ENCODE results near the gene SH3GL1. TPM values are rescaled to one million over a fixed set of nuclear protein-coding genes. Genes with fewer than 3 reads are reported as not detected.

SH3GL1 gene
- total RNA-seq, 1 donor from 2014 or later, result 61.4 TPM

DNA sequence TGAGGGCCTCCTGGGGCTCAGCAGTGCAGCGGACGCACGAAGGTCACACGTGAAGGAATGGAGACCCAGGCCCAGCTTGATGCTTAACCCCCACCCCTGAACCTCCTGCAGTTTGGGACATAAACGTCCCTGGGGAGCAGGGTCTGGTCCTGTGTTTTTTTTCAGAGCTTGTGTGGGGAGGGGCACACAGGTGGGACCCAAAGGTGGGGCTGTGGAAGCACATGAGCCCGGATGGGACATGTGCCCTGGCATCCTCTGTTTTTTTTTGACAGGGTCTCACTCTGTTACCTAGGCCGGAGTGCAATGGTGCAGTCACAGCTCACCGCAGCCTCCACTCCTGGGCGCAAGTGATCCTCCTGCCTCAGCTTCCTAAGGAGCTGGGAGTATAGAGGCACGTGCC lies 36.8 kb upstream of the SH3GL1 start:
- TF ChIP-seq, protein P1, sequence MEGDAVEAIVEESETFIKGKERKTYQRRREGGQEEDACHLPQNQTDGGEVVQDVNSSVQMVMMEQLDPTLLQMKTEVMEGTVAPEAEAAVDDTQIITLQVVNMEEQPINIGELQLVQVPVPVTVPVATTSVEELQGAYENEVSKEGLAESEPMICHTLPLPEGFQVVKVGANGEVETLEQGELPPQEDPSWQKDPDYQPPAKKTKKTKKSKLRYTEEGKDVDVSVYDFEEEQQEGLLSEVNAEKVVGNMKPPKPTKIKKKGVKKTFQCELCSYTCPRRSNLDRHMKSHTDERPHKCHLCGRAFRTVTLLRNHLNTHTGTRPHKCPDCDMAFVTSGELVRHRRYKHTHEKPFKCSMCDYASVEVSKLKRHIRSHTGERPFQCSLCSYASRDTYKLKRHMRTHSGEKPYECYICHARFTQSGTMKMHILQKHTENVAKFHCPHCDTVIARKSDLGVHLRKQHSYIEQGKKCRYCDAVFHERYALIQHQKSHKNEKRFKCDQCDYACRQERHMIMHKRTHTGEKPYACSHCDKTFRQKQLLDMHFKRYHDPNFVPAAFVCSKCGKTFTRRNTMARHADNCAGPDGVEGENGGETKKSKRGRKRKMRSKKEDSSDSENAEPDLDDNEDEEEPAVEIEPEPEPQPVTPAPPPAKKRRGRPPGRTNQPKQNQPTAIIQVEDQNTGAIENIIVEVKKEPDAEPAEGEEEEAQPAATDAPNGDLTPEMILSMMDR (IDR thresholded peaks at IDR 0.05), result no peak
- no peak for DNase-seq (ENCODE audit: low spot score in 2 of 2)
- H3K9me3 ChIP-seq, result no peaks in the 10 kb centered on the region
- H3K36me3 ChIP-seq, result peaks cover 2 to 7% of the 10 kb centered on the region in 2 donors
- no peaks in the 10 kb centered on the region for H3K27me3 ChIP-seq
- no peaks in the 10 kb centered on the region for H3K4me1 ChIP-seq
- H3K4me3 ChIP-seq, result no peak overlapping the region
- H3K27ac ChIP-seq, result no peak overlapping the region
- intact Hi-C loops (cut with DNase I), result no loop called here

DNA sequence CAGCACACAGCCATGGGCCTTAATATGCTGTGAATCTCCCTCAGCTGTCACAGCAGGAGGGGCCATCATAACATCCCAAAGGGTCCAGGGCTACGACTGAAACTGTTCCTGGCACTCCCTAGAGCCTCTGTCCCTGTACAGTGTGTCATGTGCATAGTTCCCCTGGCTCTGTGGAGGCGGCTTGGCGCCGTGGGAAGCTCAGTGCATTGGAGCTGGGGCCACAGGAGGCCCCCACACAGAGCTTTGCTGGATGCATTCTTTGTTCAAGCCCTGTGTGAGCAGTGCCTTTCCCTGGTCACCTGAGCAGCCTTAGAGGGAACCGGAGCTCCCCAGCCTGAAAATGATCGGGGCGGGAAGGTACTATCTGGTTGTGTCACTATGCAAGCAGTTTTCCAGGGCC lies 35.9 kb upstream of the SH3GL1 start:
- TF ChIP-seq, protein P1 (IDR thresholded peaks at IDR 0.05), result no peak

DNA sequence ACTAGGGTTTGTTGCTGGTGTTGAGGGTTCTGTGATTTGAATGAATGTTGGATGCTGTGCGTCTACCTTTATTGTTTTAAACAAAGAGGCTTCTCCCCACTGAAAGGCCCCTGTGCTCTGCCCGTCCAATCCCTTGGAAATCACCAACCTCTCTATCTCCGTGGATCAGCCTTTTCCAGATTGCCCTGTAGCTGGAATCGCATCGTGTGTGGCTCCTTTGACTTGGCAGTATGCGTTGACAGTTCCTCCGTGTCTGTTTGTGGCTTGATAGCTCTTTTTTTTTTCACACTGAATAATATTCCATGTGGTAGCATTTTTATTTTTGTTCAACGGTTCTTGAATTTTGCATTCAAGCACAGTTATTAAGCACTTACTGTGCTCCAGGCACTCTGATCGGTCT lies 34.0 kb upstream of the SH3GL1 start:
- Histone ChIP-seq H3K9me3 (no peaks in the 10 kb centered on the region), H3K27me3 (no peaks in the 10 kb centered on the region), H3K4me3 (no peak overlapping the region), H3K27ac (no peak overlapping the region), H3K36me3 (peaks cover 7 to 12% of the 10 kb centered on the region in 2 donors), H3K4me1 (no peaks in the 10 kb centered on the region)
- intact Hi-C loops (cut with DNase I), result no loop called here
- TF ChIP-seq, protein P1 (IDR thresholded peaks at IDR 0.05), result no peak
- DNase-seq (ENCODE audit: low spot score in 2 of 2), result no peak

More for the DNA sequence above, 35.9 kb upstream of the SH3GL1 start:
- Histone ChIP-seq H3K27me3 (no peaks in the 10 kb centered on the region), H3K36me3 (peaks cover 7 to 11% of the 10 kb centered on the region in 2 donors), H3K27ac (no peak overlapping the region), H3K4me1 (no peaks in the 10 kb centered on the region), H3K4me3 (no peak overlapping the region), H3K9me3 (no peaks in the 10 kb centered on the region)
- intact Hi-C loops (cut with DNase I), result no loop called here
- DNase-seq (ENCODE audit: low spot score in 2 of 2), result no peak

DNA sequence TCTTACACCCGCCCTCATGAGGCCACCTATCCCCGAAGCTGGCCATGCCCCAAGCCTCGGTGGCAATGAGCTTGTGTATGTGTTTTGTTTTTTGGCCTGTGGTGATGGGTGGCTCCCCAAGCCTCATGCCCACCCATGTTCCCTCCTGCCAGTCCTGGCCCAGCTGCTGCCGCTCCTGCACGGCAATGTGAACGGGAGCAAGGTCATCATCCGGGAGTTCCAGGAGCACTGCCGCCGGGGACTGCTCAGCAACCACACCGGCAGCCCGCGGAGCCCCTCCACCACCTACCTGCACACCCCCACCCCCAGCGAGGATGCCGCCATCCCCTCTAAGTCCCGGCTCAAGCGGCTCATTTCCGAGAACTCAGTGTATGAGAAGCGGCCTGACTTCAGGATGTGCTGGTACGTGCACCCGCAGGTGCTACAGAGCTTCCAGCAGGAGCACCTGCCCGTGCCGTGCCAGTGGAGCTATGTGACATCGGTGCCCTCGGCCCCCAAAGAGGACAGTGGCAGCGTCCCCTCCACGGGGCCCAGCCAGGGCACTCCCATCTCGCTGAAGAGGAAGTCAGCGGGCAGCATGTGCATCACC lies 32.7 kb upstream of the SH3GL1 start:
- H3K4me1 ChIP-seq, result no peaks in the 10 kb centered on the region
- H3K4me3 ChIP-seq, result no peak overlapping the region
- H3K36me3 ChIP-seq, result peaks cover 7 to 12% of the 10 kb centered on the region in 2 donors
- no peak for DNase-seq (ENCODE audit: low spot score in 2 of 2)
- no peaks in the 10 kb centered on the region for H3K9me3 ChIP-seq
- TF ChIP-seq, protein P1 (IDR thresholded peaks at IDR 0.05), result no peak
- no peaks in the 10 kb centered on the region for H3K27me3 ChIP-seq
- no peak overlapping the region for H3K27ac ChIP-seq
- intact Hi-C loops (cut with DNase I), result no loop called here

DNA sequence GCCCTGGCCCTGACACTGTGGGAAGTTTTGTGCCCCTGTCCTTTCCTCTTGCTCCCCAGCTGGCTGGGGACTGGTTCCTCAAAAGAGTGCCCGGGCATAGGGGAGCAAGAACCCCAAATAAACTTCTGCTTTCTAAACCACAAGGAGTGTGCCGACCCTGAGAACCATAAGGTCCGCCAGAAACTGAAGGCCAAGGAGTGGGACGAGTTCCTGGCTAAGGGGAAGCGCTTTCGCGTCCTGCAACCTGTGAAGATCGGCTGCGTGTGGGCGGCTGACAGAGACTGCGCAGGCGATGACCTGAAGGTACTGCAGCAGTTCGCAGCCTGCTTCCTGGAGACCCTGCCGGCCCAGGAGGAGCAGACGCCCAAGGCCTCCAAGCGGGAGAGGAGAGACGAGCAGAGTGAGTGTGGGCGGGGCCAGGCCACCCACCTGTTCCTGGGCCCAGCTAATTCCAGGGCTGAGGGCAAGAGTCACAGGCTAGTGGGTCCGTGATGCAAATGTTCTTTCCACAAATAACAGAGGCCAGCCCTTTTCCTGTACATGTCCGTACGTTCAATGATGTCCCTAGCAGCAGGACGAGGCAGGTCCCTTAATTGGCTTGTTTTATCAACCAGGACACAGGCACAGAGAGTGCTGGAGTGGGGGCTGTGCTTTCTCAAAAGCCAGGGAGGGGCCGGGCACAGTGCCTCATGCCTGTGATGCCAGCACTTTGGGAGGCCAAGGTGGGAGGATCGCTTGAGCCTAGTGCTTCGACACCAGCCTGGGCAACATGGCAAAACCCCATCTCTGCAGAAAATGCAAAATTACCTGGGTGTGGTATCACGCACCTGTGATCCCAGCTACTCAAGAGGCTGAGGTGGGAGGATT lies 31.7 kb upstream of the SH3GL1 start:
- Histone ChIP-seq H3K4me3 (no peak overlapping the region), H3K27ac (no peak overlapping the region), H3K36me3 (peaks cover 7 to 12% of the 10 kb centered on the region in 2 donors), H3K4me1 (no peaks in the 10 kb centered on the region), H3K9me3 (no peaks in the 10 kb centered on the region), H3K27me3 (no peaks in the 10 kb centered on the region)
- TF ChIP-seq, protein P1 (IDR thresholded peaks at IDR 0.05), result no peak
- intact Hi-C loops (cut with DNase I), result no loop called here
- no peak for DNase-seq (ENCODE audit: low spot score in 2 of 2)
